Right renal cortex interstitium (tissue), 3 donors: ENCODE results near the gene MPPED2. TPM values are rescaled to one million over a fixed set of nuclear protein-coding genes. Genes with fewer than 3 reads are reported as not detected.

Experiments used
- DNase-seq, 3 donors: peaks; one replicate each; pipeline ENCODE4 v3.0.0-alpha.2; 2013; ENCODE audit warnings: low read depth in 3 of 3, low spot score in 2 of 3
- polyA plus RNA-seq, 3 donors: library from polyadenylated mRNA; unstranded; fragments of 120-200 nt; gene quantifications; one replicate each; pipeline ENCODE4 v1.2.1, GENCODE V29; 2013; ENCODE audit not compliant: insufficient read length in 3 of 3

Gene MPPED2
- polyA plus RNA-seq, 3 donors, result 18.2 to 22.9 (median 21.8) TPM

- DNase-seq, result no peak
Measured at GRCh38 chr11:30457087-30457486, 129.1 kb downstream of the MPPED2 start.

- no peak for DNase-seq
Measured at GRCh38 chr11:30455025-30455424, 131.1 kb downstream of the MPPED2 start.

GRCh38 chr11:30454541-30454940 lies 131.6 kb downstream of the MPPED2 start:
- no peak for DNase-seq

GRCh38 chr11:30454111-30454510 lies 132.0 kb downstream of the MPPED2 start:
- no peak for DNase-seq

- no peak for DNase-seq
Measured at GRCh38 chr11:30453705-30454104, 132.4 kb downstream of the MPPED2 start.

- DNase-seq, result no peak
Measured at GRCh38 chr11:30452842-30453241, 133.3 kb downstream of the MPPED2 start.

GRCh38 chr11:30452114-30452513 lies 134.0 kb downstream of the MPPED2 start:
- no peak for DNase-seq

GRCh38 chr11:30451626-30452025 lies 134.5 kb downstream of the MPPED2 start:
- no peak for DNase-seq

GRCh38 chr11:30451167-30451566 lies 135.0 kb downstream of the MPPED2 start:
- DNase-seq, result no peak

GRCh38 chr11:30447058-30447640 lies 139.0 kb downstream of the MPPED2 start:
- no peak for DNase-seq

- no peak for DNase-seq
Measured at GRCh38 chr11:30446520-30446919, 139.6 kb downstream of the MPPED2 start.

GRCh38 chr11:30445056-30445455 lies 141.1 kb downstream of the MPPED2 start:
- no peak for DNase-seq

GRCh38 chr11:30440510-30440909 lies 145.6 kb downstream of the MPPED2 start:
- DNase-seq, result no peak

- DNase-seq, result no peak
Measured at GRCh38 chr11:30436801-30437200, 149.4 kb downstream of the MPPED2 start.

- DNase-seq, result no peak
Measured at GRCh38 chr11:30435488-30435887, 150.7 kb downstream of the MPPED2 start.

GRCh38 chr11:30434901-30435300 lies 151.3 kb downstream of the MPPED2 start:
- DNase-seq, result no peak

- no peak for DNase-seq
Measured at GRCh38 chr11:30433831-30434230, 152.3 kb downstream of the MPPED2 start.

GRCh38 chr11:30432716-30433115 lies 153.4 kb downstream of the MPPED2 start:
- DNase-seq, result no peak

GRCh38 chr11:30432178-30432577 lies 154.0 kb downstream of the MPPED2 start:
- DNase-seq, result no peak

GRCh38 chr11:30431127-30431814 lies 154.9 kb downstream of the MPPED2 start:
- no peak for DNase-seq

- DNase-seq, result no peak
Measured at GRCh38 chr11:30429550-30429949, 156.6 kb downstream of the MPPED2 start.

GRCh38 chr11:30426781-30427180 lies 159.4 kb downstream of the MPPED2 start:
- DNase-seq, result no peak

- DNase-seq, result no peak
Measured at GRCh38 chr11:30424844-30425243, 161.3 kb downstream of the MPPED2 start.
